Common myeloid progenitor, CD34-positive (primary cell): ENCODE data around the gene ROBO1.

Experiments used
- CTCF ChIA-PET: fragments of 350-600 bp; sonication (Branson Sonifier 250); formaldehyde crosslinking; loops from one replicate; lab custom pipeline; 2021; ENCODE audit warnings: antibody characterized with exemption; lab: Charles Lee
- POLR2A ChIA-PET: fragments of 350-600 bp; sonication (Branson Sonifier 250); formaldehyde crosslinking; loops from one replicate; lab custom pipeline; 2021; ENCODE audit warnings: antibody characterized with exemption; lab: Charles Lee
- DNase-seq, 3 donors: peaks; one replicate each; pipeline versions ENCODE4 v3.0.0 to v3.0.0-alpha.2; 2013
- H3K27ac ChIP-seq, 2 experiments: 1 replicate in 1 of 2; 2 replicates in 1 of 2; pipeline ENCODE4 v1.7.0; 2013; ENCODE audit warnings: inconsistent platforms in 2 of 2, low read length in 2 of 2, mild to moderate bottlenecking in 2 of 2, low read depth in 1 of 2, moderate library complexity in 1 of 2; ENCODE audit not compliant: severe bottlenecking in 2 of 2, insufficient read depth in 1 of 2, poor library complexity in 1 of 2
- H3K27me3 ChIP-seq, 5 experiments: replicated peaks in 2 of 5; 1 replicate in 3 of 5; 2 replicates in 2 of 5; pipeline versions ENCODE4 v1.6.1 to v1.7.0; 2013; ENCODE audit warnings: low read length in 4 of 5, mild to moderate bottlenecking in 2 of 5, moderate library complexity in 2 of 5, inconsistent platforms in 1 of 5; ENCODE audit not compliant: insufficient read depth in 5 of 5, control insufficient read depth in 4 of 5
- H3K36me3 ChIP-seq, 4 experiments: 1 replicate in 2 of 4; 2 replicates in 2 of 4; pipeline versions ENCODE4 v1.6.1 to v1.7.0; 2013; ENCODE audit warnings: low read length in 3 of 4, control low read depth in 1 of 4, mild to moderate bottlenecking in 1 of 4; ENCODE audit not compliant: control insufficient read depth in 4 of 4, insufficient read depth in 4 of 4
- H3K4me1 ChIP-seq, 4 experiments: 1 replicate in 3 of 4; 2 replicates in 1 of 4; pipeline versions ENCODE4 v1.6.1 to v1.7.1; 2013; ENCODE audit warnings: low read length in 3 of 4, mild to moderate bottlenecking in 3 of 4, control low read depth in 1 of 4, inconsistent platforms in 1 of 4, moderate library complexity in 1 of 4; ENCODE audit not compliant: control insufficient read depth in 4 of 4, insufficient read depth in 4 of 4; ENCODE audit errors: control extremely low read depth in 1 of 4
- H3K4me3 ChIP-seq, 7 experiments: 1 replicate in 4 of 7; 2 replicates in 3 of 7; pipeline versions ENCODE4 v1.5.1 to v1.7.0; 2013; ENCODE audit warnings: mild to moderate bottlenecking in 7 of 7, low read length in 6 of 7, moderate library complexity in 6 of 7, inconsistent platforms in 2 of 7, low read depth in 2 of 7, control low read depth in 1 of 7; ENCODE audit not compliant: insufficient read depth in 4 of 7, control insufficient read depth in 1 of 7; ENCODE audit errors: extremely low read depth in 1 of 7
- H3K9me3 ChIP-seq, 5 experiments: 1 replicate in 4 of 5; 2 replicates in 1 of 5; pipeline versions ENCODE4 v1.6.1 to v1.7.1; 2013; ENCODE audit warnings: low read length in 4 of 5, mild to moderate bottlenecking in 2 of 5, inconsistent platforms in 1 of 5, low read depth in 1 of 5, moderate library complexity in 1 of 5; ENCODE audit not compliant: control insufficient read depth in 4 of 5, insufficient read depth in 2 of 5; ENCODE audit errors: control extremely low read depth in 1 of 5
- WGBS: methylation state at CpG from one replicate; pipeline ENCODE4 v1.1.5; 2013; ENCODE audit not compliant: insufficient coverage; 5-methylcytosine and 5-hydroxymethylcytosine counted together

The ROBO1 gene

GRCh38 chr3:78701537-78701936 is 1066.3 kb downstream of the ROBO1 start:
- POLR2A ChIA-PET: no interaction called here
- CTCF ChIA-PET: no interaction called here

GRCh38 chr3:78698431-78698830 is 1069.4 kb downstream of the ROBO1 start:
- H3K27ac ChIP-seq: no peak overlapping the region
- WGBS: 100% methylated on average over 1 of the region's 1 CpG
- H3K36me3 ChIP-seq: no peaks in the 10 kb centered on the region
- H3K4me1 ChIP-seq: no peaks in the 10 kb centered on the region
- H3K4me3 ChIP-seq: no peak overlapping the region
- DNase-seq: no peak
- H3K27me3 ChIP-seq: no peaks in the 10 kb centered on the region
- ChIA-PET CTCF (no interaction called here), POLR2A (no interaction called here)
- no peaks in the 10 kb centered on the region for H3K9me3 ChIP-seq

More at GRCh38 chr3:78701537-78701936, 1066.3 kb downstream of the ROBO1 start:
- Histone ChIP-seq H3K36me3 (no peaks in the 10 kb centered on the region), H3K27ac (no peak overlapping the region), H3K27me3 (no peaks in the 10 kb centered on the region), H3K4me1 (no peaks in the 10 kb centered on the region), H3K4me3 (no peak overlapping the region), H3K9me3 (no peaks in the 10 kb centered on the region)
- WGBS: 57% methylated on average over 1 of the region's 2 CpGs
- no peak for DNase-seq

GRCh38 chr3:78697426-78697825 is 1070.4 kb downstream of the ROBO1 start:
- 100% methylated on average over 2 of the region's 5 CpGs for WGBS
- ChIA-PET CTCF (no interaction called here), POLR2A (no interaction called here)
- no peak for DNase-seq
- Histone ChIP-seq H3K27ac (no peak overlapping the region), H3K4me3 (no peak overlapping the region), H3K9me3 (no peaks in the 10 kb centered on the region), H3K27me3 (no peaks in the 10 kb centered on the region), H3K36me3 (no peaks in the 10 kb centered on the region), H3K4me1 (no peaks in the 10 kb centered on the region)

- Histone ChIP-seq H3K9me3 (no peaks in the 10 kb centered on the region), H3K27ac (no peak overlapping the region), H3K36me3 (no peaks in the 10 kb centered on the region), H3K4me3 (no peak overlapping the region), H3K4me1 (no peaks in the 10 kb centered on the region), H3K27me3 (no peaks in the 10 kb centered on the region)
- WGBS: no CpG with 5 or more reads among the region's 2 CpGs
- POLR2A ChIA-PET: no interaction called here
- no peak for DNase-seq
- CTCF ChIA-PET: no interaction called here
Observed at GRCh38 chr3:78690766-78691165, 1077.0 kb downstream of the ROBO1 start.

GRCh38 chr3:78689378-78689777 is 1078.4 kb downstream of the ROBO1 start:
- CTCF ChIA-PET: no interaction called here
- Histone ChIP-seq H3K27me3 (no peaks in the 10 kb centered on the region), H3K27ac (no peak overlapping the region), H3K4me1 (no peaks in the 10 kb centered on the region), H3K36me3 (no peaks in the 10 kb centered on the region), H3K9me3 (no peaks in the 10 kb centered on the region), H3K4me3 (no peak overlapping the region)
- no peak for DNase-seq
- POLR2A ChIA-PET: no interaction called here
- WGBS: 100% methylated on average over 4 of the region's 6 CpGs

- no peaks in the 10 kb centered on the region for H3K27me3 ChIP-seq
- H3K4me1 ChIP-seq: no peaks in the 10 kb centered on the region
- CTCF ChIA-PET: no interaction called here
- no peaks in the 10 kb centered on the region for H3K36me3 ChIP-seq
- POLR2A ChIA-PET: no interaction called here
- H3K9me3 ChIP-seq: no peaks in the 10 kb centered on the region
- H3K4me3 ChIP-seq: no peak overlapping the region
- 100% methylated on average over 2 of the region's 4 CpGs for WGBS
- no peak overlapping the region for H3K27ac ChIP-seq
- DNase-seq: no peak
Observed at GRCh38 chr3:78687520-78687919, 1080.3 kb downstream of the ROBO1 start.

- Histone ChIP-seq H3K36me3 (no peaks in the 10 kb centered on the region), H3K27me3 (no peaks in the 10 kb centered on the region), H3K9me3 (no peaks in the 10 kb centered on the region), H3K4me1 (no peaks in the 10 kb centered on the region), H3K27ac (no peak overlapping the region), H3K4me3 (no peak overlapping the region)
- WGBS: no CpG with 5 or more reads among the region's 2 CpGs
- CTCF ChIA-PET: no interaction called here
- POLR2A ChIA-PET: no interaction called here
- DNase-seq: no peak
Observed at GRCh38 chr3:78683284-78683683, 1084.5 kb downstream of the ROBO1 start.
